Keratinocyte (primary cell): ENCODE data around the gene NANOS3. TPM values are rescaled to one million over a fixed set of nuclear protein-coding genes. Genes with fewer than 3 reads are reported as not detected.

Experiments used
- DNase-seq: peaks from one replicate; pipeline ENCODE4 v3.0.0-alpha.2; 2011; ENCODE audit warnings: low read depth, missing footprints, low spot score
- FAIRE-seq: peaks from 2 replicates; lab custom pipeline; 2011; peaks lifted over from hg19 to GRCh38; lab: Jason Lieb, UNC
- H2AFZ ChIP-seq: 2 replicates; pipeline ENCODE4 v1.6.0; 2012; ENCODE audit warnings: low read length, control low read depth, inconsistent platforms; ENCODE audit not compliant: control insufficient read depth
- H3K27ac ChIP-seq: 2 replicates; pipeline ENCODE4 v1.5.1; 2011; ENCODE audit warnings: low read length; ENCODE audit not compliant: control insufficient read depth, insufficient read depth
- H3K27me3 ChIP-seq: 3 replicates; pipeline ENCODE4 v1.6.0; 2011; ENCODE audit warnings: low read length; ENCODE audit not compliant: control insufficient read depth, insufficient read depth; ENCODE audit errors: extremely low read depth
- H3K36me3 ChIP-seq, 2 experiments: 2 replicates in 1 of 2; 3 replicates in 1 of 2; pipeline ENCODE4 v1.5.1; 2011; ENCODE audit warnings: low read length in 2 of 2, mild to moderate bottlenecking in 1 of 2; ENCODE audit not compliant: control insufficient read depth in 2 of 2, insufficient read depth in 2 of 2; ENCODE audit errors: extremely low read depth in 1 of 2
- H3K4me1 ChIP-seq: 3 replicates; pipeline ENCODE4 v1.5.1; 2011; ENCODE audit warnings: low read length; ENCODE audit not compliant: control insufficient read depth, insufficient read depth; ENCODE audit errors: extremely low read depth
- H3K4me2 ChIP-seq: 3 replicates; pipeline ENCODE4 v1.6.0; 2011; ENCODE audit warnings: low read depth, low read length; ENCODE audit not compliant: control insufficient read depth, insufficient read depth; ENCODE audit errors: extremely low read depth
- H3K4me3 ChIP-seq, 3 experiments: fragments of 200-600 bp in 1 of 3; sonication (generic) in 1 of 3; 2 replicates in 2 of 3; 3 replicates in 1 of 3; pipeline ENCODE4 v1.5.1; 2011 to 2016; ENCODE audit warnings: low read length in 3 of 3, mild to moderate bottlenecking in 3 of 3, control low read depth in 2 of 3, inconsistent platforms in 1 of 3, low read depth in 1 of 3, mixed read lengths in 1 of 3, mixed run types in 1 of 3, moderate library complexity in 1 of 3; ENCODE audit not compliant: control insufficient read depth in 2 of 3, insufficient read depth in 2 of 3; ENCODE audit errors: extremely low read depth in 1 of 3
- H3K79me2 ChIP-seq: 2 replicates; pipeline ENCODE4 v1.6.0; 2012; ENCODE audit warnings: low read length; ENCODE audit not compliant: control insufficient read depth, insufficient read depth
- H3K9ac ChIP-seq: 3 replicates; pipeline ENCODE4 v1.6.0; 2011; ENCODE audit warnings: low read length; ENCODE audit not compliant: control insufficient read depth, insufficient read depth; ENCODE audit errors: extremely low read depth
- H3K9me1 ChIP-seq: 3 replicates; pipeline ENCODE4 v1.6.0; 2011; ENCODE audit warnings: low read length; ENCODE audit not compliant: control insufficient read depth, insufficient read depth; ENCODE audit errors: extremely low read depth
- H3K9me3 ChIP-seq: 2 replicates; pipeline ENCODE4 v1.5.1; 2012; ENCODE audit warnings: low read depth, low read length; ENCODE audit not compliant: control insufficient read depth
- H4K20me1 ChIP-seq: 3 replicates; pipeline ENCODE4 v1.6.0; 2011; ENCODE audit warnings: low read length; ENCODE audit not compliant: control insufficient read depth, insufficient read depth; ENCODE audit errors: extremely low read depth
- EZH2 ChIP-seq: IDR thresholded peaks from one replicate; pipeline ENCODE4 v1.6.1; 2012; ENCODE audit warnings: inconsistent platforms, mild to moderate bottlenecking, low read length, moderate library complexity
- dilution Hi-C: fragments of 300-500 bp; cut with MboI; formaldehyde crosslinking; loops from one replicate; pipeline ENCODE4 v1.7.0; 2020; ENCODE audit warnings: low sequenced_read_pairs; ENCODE audit not compliant: extremely low pct_ligation_motif_present
- polyA plus RNA-seq, 5 experiments: library from polyadenylated mRNA; depleted of rRNA in 3 of 5; stranded (reverse) in 3 of 5; stranded (forward) in 1 of 5; unstranded in 1 of 5; fragments of >200 nt; gene quantifications; 1 replicate in 1 of 5; 2 replicates in 3 of 5; 3 replicates in 1 of 5; pipeline versions ENCODE4 v1.2.1 to v1.2.3, GENCODE V29; 2011 to 2012; ENCODE audit warnings: missing spikeins in 2 of 5, low read depth in 1 of 5, low replicate concordance in 1 of 5
- TF ChIP-seq, protein P1 (sequence below), 3 experiments: IDR thresholded peaks in 1 of 3; conservative IDR thresholded peaks in 1 of 3; optimal IDR thresholded peaks in 1 of 3; 2 replicates in 2 of 3; 3 replicates in 1 of 3; pipeline versions ENCODE3 to v1.5.1; 2011; ENCODE audit warnings: low read length in 3 of 3, mild to moderate bottlenecking in 3 of 3, moderate library complexity in 2 of 3, control low read depth in 1 of 3, inconsistent platforms in 1 of 3; ENCODE audit not compliant: insufficient read depth in 2 of 3; ENCODE audit errors: extremely low read depth in 1 of 3

The NANOS3 gene
- polyA plus RNA-seq, 1 donor (not counting 4 experiments of a cell fraction or from before 2014, with no cell fraction given), result 0.18 TPM

DNA sequence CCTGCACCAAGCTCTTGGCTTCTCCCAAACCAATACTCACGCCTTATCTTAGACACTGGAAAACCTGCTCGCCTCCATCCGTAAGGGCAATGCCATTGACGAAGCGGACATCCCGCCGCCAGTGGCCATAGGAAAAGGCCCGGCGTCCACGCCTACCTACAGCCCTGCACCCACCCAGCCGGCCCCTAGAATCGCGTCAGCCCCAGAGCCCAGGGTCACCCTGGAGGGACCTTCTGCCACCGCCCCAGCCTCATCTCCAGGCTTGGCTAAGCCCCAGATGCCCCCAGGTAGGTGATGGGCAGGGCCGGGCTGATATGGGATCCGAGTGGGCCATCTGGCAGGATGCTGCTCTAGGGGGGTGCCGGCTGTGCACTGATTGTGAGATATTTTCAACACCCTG, 36.4 kb downstream of the NANOS3 start:
- Histone ChIP-seq H2AFZ (no peak overlapping the region), H3K4me1 (no peaks in the 10 kb centered on the region), H3K27ac (no peak overlapping the region), H3K4me3 (no peak overlapping the region), H4K20me1 (no peaks in the 10 kb centered on the region), H3K27me3 (no peaks in the 10 kb centered on the region), H3K36me3 (peaks cover 17 to 18% of the 10 kb centered on the region in 2 experiments), H3K9me1 (no peaks in the 10 kb centered on the region), H3K9ac (no peak overlapping the region), H3K79me2 (no peaks in the 10 kb centered on the region), H3K4me2 (no peak overlapping the region), H3K9me3 (no peaks in the 10 kb centered on the region)
- dilution Hi-C loops, result no loop called here
- TF ChIP-seq, protein P1, sequence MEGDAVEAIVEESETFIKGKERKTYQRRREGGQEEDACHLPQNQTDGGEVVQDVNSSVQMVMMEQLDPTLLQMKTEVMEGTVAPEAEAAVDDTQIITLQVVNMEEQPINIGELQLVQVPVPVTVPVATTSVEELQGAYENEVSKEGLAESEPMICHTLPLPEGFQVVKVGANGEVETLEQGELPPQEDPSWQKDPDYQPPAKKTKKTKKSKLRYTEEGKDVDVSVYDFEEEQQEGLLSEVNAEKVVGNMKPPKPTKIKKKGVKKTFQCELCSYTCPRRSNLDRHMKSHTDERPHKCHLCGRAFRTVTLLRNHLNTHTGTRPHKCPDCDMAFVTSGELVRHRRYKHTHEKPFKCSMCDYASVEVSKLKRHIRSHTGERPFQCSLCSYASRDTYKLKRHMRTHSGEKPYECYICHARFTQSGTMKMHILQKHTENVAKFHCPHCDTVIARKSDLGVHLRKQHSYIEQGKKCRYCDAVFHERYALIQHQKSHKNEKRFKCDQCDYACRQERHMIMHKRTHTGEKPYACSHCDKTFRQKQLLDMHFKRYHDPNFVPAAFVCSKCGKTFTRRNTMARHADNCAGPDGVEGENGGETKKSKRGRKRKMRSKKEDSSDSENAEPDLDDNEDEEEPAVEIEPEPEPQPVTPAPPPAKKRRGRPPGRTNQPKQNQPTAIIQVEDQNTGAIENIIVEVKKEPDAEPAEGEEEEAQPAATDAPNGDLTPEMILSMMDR (optimal IDR thresholded peaks at IDR 0.05 in 1 of 3, IDR thresholded peaks at IDR 0.05 in 1 of 3, conservative IDR thresholded peaks at IDR 0.05 in 1 of 3; ENCODE audit: extremely low read depth in 1 of 3, insufficient read depth in 2 of 3, low read length in 3 of 3), result no peak
- no peak for TF ChIP-seq EZH2
- DNase-seq (no peak), FAIRE-seq (no peak)

- H3K9ac ChIP-seq, result no peak overlapping the region
- no peaks in the 10 kb centered on the region for H3K27me3 ChIP-seq
- dilution Hi-C loops, result no loop called here
- FAIRE-seq, result no peak
- no peak overlapping the region for H2AFZ ChIP-seq
- no peaks in the 10 kb centered on the region for H3K4me1 ChIP-seq
- H3K27ac ChIP-seq, result no peak overlapping the region
- H3K4me2 ChIP-seq, result no peak overlapping the region
- H3K4me3 ChIP-seq, result no peak overlapping the region
- H3K9me3 ChIP-seq, result no peaks in the 10 kb centered on the region
- DNase-seq, result no peak
- H3K79me2 ChIP-seq, result no peaks in the 10 kb centered on the region
- peaks cover 15 to 18% of the 10 kb centered on the region in 2 experiments for H3K36me3 ChIP-seq
- TF ChIP-seq EZH2, result no peak
- TF ChIP-seq, protein P1 (optimal IDR thresholded peaks at IDR 0.05 in 1 of 3, IDR thresholded peaks at IDR 0.05 in 1 of 3, conservative IDR thresholded peaks at IDR 0.05 in 1 of 3; ENCODE audit: extremely low read depth in 1 of 3, insufficient read depth in 2 of 3, low read length in 3 of 3), result no peak
- no peaks in the 10 kb centered on the region for H4K20me1 ChIP-seq
- H3K9me1 ChIP-seq, result no peaks in the 10 kb centered on the region
These were observed 37.8 kb downstream of the NANOS3 start for GRCh38 chr19:13914777-13915176.
